SIG-M5 (cell line): ENCODE data around the gene ARL14EPL.
"Not testable (repeated sequence)": the region's sequence is repeated elsewhere in the genome, so short reads cannot be mapped to it uniquely, and the experiment has no call there.

Experiments
- DNase-seq: peaks from one replicate; lab custom pipeline; 2025; lab: John Stamatoyannopoulos, UW

The ARL14EPL gene

DNA sequence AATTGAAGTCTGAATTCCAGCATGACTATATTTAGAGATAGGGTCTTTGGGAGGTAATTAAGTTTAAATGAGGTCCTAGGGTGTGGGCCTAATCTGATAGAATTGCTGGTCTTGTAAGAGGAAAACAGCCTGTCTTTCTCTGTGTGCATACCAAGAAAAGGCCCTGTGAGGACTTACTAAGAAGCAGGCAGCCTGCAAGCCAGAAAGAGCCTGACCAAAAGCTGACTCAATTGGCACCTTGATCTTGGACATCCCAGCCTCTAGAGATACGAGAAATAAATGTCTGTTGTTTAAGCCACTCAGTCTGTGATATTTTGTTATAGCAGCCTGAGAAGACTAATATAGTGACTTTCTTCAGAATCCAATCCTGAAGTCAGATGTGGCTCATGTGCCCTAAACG, 14.6 kb downstream of the ARL14EPL start:
- DNase-seq, result no peak

DNA sequence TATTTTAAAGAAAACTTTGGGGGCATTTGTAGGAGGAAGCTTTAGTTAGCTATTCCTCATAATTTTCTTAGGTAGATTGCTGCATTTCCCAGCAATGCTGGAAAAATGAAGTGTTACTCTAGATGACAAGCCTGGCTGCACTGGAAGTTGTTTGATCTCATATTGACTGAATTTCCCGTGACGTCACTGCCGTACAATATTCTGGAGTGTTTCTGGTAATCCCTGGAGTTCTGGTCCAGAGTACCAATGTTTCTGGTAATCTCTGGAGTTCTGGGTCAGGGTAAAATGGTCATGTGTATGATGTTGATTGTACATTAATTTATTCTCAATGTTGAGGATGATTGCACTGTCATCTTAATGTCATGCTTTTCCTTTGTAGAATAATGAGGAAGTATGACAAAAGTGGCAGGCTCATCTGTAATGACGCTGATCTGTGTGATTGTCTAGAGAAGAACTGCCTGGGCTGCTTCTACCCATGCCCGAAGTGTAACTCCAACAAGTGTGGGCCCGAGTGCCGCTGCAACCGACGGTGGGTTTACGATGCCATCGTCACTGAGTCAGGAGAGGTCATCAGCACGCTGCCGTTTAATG, 26.2 kb downstream of the ARL14EPL start:
- no peak for DNase-seq

DNA sequence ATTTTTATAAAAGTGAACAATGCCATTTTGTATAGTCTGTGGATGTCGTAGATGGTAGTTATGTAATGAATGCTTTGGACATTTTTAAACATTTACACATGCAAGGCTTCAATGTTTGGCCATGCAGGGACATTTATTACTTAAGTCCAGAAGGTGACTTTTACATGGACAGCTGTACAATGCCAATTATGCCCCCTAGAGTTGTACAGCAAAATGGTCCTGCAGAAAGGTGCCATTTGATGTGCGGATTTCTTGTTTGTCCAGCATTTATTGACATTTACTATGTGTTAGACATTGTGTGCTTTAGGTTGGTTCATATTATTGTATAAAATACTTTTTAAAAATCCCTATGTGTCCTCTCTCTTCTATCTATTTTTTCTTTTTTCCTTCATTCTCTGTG, 30.1 kb downstream of the ARL14EPL start:
- no peak for DNase-seq

DNA sequence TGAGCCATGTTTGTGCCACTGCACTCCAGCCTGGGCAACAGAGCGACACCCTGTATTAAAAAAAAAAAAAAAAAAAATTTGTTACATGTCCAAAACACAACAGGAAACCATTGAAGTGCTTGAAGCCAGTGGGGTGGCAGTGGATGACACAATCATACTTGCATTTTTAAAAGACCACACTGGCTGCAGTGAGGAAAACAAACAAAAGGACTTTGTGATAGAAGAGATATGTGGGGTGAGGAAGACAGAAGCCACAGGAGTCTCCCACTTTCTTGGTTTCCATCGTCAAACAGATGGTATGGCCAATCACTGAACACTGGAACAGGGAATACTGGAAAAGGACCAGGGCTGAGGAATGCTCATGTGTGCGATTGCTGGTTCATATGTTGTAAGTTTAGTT, 31.7 kb downstream of the ARL14EPL start:
- DNase-seq, result no peak

DNA sequence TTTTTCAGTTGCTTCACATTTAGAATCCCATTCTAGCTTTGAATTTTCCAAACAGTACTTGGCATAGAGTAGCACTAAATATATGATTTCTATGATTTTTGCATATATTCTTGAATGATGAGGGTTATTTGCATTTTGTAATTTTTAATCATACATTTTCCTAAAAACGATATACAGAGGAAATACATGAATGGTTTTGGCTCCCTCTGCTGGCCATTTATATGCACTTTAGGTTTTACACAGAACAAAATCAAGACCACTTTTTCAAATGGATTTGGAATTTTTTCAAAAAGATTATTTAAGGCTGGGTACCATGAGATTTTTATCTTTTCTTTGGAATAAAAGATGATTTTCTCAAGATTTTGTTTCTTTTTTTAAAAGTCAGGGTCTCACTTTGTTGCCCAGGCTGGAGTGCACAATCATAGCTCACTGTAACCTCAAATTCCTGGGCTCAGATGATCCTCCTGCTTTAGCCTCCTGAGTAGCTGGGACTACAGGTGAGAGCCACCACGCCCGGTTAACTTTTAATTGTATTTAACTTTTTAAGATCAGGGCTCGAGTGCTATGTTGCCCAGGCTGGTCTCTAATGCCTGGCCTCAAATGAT, 35.9 kb downstream of the ARL14EPL start:
- no peak for DNase-seq

DNA sequence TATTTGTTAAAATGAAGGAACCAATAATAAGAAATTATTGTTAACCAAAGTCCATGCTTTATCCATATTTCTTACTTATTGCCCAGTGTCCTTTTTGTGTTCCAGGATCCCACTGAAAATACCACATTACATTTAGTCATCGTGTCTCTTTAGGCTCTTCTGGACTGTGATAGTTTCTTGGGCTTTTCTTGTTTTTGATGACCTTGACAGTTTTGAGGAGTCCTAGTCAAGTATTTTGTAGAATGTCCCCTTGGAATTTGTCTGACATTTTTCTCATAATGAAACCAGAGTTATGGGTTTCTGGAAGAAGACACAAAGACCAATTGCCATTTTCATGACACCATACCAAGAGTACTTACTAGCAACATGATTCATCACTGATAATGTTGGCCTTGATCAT, 38.9 kb downstream of the ARL14EPL start:
- DNase-seq, result no peak

DNA sequence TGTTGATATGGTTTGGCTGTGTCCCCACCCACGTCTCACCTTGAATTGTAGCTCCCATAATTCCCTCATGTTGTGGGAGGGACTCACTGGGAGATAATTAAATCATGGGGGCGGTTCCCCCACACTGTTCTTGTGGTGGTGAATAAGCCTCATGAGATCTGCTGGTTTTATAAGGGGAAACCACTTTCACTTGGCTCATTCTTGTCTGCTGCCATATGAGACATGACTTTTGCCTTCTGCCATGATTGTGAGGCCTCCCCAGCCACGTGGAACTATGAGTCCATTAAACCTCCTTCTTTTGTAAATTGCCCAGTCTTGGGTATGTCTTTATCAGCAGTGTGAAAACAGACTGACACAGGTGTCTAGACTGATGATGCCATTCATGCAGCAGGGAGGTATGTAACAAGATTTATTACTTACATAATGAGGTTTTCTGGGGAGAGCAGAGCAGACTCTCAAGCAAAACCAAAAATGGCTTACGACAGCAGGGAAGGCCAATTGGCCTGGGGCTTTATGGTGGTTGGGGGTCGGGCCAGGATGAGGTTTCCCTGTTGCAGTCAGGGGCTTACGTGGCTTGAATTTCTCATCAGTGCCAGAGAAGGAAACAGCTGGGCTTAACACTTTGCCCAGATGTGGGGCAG, 43.0 kb downstream of the ARL14EPL start:
- DNase-seq, result no peak

DNA sequence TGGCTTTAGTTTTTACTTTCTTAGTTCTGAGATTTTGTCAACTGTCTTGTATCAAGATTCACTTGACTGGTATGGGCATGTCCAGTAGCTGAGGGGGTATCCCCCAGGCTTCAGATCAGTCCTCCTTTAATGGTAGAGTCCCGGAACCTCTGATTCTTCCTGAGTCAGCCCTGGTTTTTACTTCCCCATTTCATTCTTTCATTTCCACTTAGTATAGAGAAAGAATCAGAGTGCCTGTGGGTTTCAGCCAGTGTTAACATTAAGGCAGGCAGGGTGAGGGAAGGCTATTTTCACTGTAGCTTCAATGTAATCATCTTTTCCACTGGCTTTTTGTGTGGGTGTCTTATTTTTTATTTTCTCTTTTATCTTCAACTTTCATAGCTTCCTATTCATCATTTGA, 44.2 kb downstream of the ARL14EPL start:
- peak; percentile 31 for DNase-seq

DNA sequence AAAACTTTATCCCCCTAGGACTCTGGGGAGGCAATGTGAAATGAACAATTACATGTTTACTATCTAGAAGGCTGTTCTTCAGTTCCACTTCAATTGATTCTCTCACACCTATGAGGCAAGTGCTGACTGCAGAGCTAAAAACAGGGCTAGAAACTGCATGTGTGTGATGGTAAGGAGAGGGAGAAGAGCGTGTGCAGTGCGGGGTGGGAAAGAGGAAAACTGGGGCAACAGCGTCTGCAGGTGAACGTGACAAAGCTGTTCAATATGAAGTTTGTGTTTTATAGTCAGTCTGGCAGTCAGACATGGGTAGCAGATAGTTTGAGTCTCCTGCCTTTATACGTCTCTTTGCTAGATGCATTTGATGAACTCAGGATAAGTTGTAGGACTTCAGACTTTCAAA, 45.9 kb downstream of the ARL14EPL start:
- DNase-seq, result no peak

DNA sequence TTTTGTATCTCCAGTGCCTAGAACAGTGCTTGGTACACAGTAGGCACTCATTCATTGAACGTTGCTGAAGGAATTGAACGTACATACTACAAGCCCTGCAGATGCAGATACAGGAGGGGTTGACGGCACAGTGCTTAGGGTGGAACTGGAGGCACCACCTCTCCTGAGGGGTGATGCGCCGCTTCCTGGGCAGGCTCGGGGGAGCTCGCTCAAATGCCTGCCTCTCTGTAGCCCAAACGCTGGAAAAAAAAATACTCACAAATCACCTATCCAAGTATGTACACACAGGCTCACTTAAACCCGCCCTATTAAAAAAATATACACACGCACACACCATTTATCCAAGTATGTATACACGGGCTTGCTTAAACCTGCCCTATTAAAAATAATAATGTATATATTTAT, 52.0 kb downstream of the ARL14EPL start:
- no peak for DNase-seq

DNA sequence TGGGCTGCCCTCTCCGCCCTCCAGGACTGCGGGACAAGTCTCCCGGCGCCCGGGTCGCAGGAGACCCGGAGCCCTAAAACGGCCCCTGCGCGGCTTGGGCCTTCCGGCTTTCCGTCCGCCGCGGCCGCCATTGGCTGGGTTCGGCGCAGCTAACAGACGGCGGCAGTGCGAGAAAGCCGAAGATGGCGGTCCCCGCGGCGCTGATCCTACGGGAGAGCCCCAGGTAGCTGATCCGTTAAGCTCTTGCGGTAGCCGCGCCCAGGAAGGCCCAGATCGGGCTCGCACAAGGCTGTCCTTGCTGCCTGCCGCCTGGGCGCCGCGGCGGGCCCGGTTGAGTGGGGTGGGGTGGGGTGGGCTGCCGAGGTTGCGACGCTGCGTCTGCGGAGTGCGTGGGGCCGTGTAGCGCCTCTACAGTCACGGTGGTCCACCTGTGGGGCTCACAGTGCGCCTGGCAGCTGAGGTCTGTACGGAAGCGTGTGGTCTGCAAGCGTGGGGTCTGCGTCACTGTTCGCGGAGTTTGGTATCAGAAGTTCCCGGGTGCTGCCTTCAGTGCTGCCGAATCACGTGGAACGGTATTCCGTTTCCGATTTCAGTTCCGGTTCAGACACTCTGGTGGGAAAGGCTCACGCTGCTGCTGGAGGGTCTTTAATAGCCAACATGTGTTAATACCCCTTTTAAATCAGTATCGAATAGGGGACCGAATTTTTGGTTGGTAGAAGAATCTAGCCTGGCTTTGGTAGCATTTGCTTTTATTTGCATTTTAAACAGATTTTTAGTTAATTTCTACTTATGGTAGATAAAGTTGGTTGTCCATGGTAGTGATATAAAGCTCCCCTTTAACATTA, 52.8 kb downstream of the ARL14EPL start, which contains the start of gene COMMD10:
Gene COMMD10, plus strand, starts transcription at position 155 of the 845 bp plus-strand sequence.
- DNase-seq, result peak; percentile 51

DNA sequence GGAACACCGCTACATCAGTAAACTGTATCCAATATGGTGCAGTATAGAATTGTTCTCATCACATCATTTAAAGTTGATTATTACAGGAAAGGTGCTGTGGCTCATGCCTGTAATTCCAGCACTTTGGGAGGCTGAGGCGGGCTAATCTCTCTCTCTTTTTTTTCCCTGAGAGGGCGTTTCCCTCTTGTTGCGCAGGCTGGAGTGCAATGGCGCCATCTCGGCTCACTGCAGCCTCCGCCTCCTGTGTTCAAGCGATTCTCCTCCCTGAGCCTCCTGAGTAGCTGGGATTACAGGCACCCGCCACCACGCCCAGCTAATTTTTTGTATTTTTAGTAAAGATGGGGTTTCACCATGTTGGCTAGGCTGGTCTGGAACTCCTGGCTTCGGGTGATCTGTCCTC, 54.0 kb downstream of the ARL14EPL start:
- DNase-seq, result not testable (repeated sequence)

DNA sequence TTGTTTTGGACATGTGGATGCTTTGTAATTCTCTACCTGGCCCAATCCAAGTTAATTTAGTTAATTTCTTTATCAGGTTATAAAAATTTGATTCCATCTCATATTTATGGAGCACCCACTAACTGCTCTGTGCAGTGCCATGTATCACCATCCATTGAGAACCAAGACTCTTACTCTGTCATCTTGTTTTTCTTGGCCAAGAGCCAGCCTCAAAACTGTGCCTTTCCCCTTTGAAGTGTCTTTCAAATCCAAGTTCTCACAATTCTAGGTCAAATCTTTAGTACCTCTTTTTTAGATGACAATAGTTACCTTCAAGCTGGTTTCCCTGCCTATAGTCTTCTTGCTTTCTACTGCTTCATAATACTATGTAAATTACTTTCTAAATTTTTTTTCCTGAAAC, 55.8 kb downstream of the ARL14EPL start:
- no peak for DNase-seq

DNA sequence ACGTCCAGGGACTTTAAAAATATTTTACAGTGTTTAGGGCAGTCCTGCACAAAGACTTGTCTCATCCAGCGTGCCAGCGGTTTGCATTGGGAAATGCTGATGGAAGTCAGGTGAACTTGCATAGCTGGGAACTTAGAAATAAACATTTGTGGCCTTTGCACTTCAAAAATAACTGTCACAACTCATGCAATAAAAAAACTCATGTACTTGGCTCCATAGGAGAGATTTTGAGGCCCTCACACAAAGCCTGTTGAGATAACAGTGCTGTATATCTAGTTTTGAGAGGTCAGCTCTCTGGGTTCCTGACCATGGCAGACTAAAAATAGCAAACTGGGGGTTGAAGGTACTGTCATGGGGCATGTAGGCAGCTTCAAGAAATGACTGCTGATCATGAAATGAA, 58.0 kb downstream of the ARL14EPL start:
- DNase-seq, result no peak

DNA sequence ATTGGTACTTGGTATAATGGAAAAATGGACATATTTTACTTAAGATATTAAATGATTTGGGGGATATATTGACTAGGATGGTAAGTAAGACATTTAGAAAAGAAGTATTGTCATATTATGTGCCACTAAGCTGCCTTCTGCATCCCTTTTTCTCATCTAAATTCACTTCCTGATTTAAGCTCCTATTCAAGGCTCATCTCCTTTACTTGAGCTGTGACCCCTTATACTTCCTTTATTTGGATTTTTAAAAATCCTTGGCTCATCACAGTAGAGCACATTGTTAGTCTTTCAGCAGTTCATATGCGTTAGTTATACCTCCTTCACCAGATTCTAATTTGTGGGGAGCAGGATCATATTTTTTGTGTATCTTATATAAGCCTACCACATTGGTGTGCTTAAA, 59.1 kb downstream of the ARL14EPL start:
- DNase-seq, result no peak

DNA sequence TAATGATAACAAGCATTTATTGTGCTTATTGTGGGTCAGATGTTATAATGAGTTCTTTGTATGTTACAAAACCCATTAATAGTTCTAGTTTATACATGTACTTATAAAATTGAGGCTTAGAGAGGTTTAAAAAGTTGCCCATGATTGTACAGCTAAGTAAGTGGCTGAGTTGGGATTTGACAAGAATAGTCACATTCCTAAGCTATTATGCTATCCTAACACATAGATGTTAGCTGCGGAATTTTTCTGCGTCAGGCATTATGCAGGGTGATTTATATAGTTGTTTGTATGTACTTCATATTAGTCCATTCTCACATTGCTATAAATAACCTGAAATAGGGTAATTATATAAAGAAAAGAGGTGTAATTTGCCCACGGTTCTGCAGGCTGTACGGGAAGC, 65.0 kb downstream of the ARL14EPL start:
- DNase-seq, result no peak

DNA sequence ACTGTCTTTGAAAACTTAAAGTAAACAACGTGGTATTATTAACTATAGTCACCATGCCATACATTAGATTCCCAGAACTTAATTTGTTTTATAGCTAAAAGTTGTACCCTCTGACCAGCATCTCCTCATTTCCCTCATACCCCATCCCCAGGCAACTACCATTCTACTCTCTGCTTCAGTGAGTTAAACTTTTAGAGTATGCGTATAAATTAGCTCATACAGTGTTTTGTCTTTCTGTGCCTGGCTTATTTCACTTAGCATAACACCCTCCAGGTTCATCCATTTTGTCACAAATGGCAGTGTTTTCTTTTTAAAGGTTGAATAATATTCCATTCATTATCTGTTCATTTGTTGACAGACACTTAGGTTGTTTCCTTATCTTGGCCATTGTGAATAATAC, 66.7 kb downstream of the ARL14EPL start:
- no peak for DNase-seq

DNA sequence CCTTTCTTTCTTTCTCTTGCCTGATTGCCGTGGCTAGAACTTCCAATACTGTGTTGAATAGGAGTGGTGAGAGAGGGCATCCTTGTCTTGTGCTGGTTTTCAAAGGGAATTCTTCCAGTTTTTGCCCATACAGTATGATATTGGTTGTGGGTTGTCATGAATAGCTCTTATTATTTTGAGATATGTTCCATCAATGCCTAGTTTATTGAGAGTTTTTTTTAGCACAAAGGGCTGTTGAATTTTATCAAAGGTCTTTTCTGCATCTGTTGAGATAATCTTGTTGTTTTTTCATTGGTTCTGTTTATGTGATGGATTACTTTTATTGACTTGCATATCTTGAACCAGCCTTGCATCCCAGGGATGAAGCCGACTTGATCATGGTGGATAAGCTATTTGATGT, 72.7 kb downstream of the ARL14EPL start:
- not testable (repeated sequence) for DNase-seq
